Measurements from ENCODE around the gene TEX19. TPM values are rescaled to one million over a fixed set of nuclear protein-coding genes. Genes with fewer than 3 reads are reported as not detected.

Gene TEX19
- total RNA-seq, 1 donor from 2014 or later, result not detected

DNA sequence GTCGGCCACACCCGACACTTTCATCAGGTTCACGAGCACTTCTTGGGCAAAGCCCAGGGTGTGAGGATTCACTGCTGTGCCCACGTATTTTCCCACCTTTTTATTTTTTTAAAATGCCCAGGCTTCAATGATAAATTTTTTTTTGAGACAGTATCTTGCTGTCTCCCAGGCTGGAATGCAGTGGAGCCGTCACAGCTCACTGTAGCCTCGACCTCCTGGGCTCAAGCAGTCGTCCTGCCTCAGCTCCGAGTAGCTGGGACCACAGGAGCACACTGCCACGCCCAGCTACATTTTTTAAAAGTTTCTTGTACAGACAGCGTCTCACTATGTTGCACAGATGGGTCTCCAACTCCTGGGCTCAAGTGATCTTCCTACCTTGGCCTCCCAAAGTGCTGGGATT lies 30.3 kb downstream of the TEX19 start:
- DNase-seq (ENCODE audit: low read depth in 2 of 2), result no peak

DNA sequence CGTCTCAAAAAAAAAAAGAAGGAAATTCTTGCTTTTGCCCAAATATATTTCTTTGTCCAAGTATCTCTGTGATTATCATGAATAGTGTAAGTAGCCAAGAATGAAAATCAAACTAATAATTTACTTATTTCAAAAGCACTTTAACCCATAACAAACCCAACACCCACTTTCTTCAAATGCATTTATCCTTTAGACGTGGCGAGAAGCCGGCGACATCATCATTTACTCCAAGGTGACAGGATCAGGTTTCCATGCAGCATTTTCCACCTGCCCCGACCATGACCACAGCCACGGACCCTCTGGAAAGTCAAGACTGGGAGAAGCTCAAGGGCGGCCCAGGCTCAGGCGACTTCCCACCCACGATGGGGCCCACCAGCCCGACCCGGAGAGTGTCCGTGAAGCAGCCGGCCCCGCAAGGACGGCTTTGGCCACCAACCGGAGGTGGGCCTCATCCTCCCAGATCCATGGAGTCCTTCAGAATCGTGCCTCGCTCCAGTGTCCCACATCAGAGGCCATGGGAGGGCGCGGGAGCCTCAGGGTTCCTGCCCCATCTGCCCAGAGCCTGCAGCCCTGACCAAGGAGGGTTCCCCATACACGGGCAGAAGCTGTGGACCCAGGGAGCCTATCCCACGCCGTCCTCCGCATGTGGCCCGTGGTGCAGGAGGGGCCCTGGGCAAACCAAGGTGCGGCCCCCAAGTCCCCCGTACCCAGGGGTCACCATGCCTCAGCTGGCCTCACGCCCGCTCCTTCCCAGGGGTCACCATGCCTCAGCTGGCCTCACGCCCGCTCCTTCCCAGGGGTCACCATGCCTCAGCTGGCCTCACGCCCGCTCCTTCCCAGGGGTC lies 31.2 kb downstream of the TEX19 start:
- DNase-seq (ENCODE audit: low read depth in 2 of 2), result no peak

DNA sequence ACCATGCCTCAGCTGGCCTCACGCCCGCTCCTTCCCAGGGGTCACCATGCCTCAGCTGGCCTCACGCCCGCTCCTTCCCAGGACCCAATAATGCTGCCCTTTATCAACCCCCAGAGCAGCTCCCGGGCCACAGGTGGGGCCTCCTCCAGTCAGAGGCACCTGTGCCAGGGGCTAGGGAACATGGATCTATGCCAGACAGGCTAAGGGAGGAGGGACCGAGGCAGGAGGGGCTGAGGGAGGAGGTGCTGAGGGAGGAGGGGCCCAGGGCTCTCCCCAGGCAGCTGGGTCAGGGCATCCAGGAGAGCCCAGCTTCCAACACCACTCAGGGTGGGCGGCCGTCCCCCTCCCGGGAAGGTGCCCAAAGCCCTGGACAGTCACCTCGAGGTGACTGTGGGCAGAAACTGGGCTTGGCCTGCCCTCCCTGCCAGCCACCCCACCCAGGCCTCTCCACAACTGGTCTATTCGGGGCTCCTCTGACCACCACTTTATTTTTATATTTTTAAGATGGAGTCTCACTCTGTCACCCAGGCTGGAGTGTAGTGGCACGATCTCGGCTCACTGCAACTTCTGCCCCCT lies 31.9 kb downstream of the TEX19 start:
- no peak for DNase-seq (ENCODE audit: low read depth in 2 of 2)

DNA sequence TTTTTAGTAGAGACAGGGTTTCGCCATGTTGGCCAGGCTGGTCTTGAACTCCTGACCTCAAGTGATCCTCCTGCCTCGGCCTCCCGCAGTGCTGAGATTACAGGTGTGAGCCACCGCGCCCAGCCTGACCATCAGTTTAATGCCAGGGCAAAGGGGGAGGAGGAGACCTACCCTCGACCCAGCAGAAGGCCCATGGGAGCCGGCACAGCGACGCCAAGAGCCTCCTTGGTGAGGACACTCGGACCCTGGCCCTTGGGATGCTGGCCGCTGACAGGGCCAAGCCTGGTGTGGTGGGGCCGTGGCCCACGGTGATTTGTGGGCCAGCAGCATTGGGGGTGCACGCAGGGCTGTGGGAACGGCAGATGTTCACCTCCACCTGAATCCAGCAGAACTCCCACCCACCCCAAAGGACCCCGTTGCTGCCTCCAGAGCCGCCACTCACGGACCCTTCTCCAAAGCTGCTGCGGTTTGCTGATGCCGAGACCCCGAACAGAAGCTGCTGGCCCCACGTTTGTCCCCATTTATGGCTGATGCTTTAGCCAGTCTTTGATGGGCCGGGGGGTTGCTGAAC lies 32.5 kb downstream of the TEX19 start:
- DNase-seq (ENCODE audit: low read depth in 2 of 2), result no peak

DNA sequence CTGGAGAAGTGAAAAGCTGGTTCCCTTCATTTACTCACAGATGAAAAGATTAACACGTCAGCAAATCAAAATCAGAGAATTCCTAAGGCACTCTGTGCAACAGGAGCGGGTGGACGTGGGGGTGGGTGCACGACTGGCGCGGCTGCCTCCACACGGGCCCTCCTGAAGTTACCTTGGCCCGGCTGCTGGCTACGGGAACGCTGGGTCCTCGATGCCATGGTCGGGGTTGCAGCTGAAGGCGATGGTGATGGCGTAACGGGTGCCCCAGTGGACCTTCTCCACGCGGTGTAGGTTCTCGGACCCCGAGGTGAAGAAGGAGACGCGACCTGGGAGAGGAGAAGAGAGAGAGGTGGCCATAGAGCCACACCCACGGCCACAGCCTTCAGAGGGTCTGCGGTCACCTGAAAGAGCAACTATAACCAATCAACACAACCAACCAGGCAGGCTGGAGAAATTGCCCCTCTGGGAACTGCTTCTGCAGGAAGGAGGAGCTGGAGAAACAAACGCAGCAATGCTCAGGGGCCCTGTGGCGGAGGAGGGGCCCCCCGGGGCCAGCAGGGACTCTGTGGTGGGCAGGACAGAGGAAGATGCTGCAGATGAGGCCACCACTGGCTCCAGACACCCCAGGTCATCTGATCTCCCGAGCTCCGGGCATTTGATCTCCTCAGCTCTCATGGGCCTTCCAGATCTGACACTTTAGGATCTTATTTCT lies 33.3 kb downstream of the TEX19 start:
- DNase-seq (ENCODE audit: low read depth in 2 of 2), result no peak

DNA sequence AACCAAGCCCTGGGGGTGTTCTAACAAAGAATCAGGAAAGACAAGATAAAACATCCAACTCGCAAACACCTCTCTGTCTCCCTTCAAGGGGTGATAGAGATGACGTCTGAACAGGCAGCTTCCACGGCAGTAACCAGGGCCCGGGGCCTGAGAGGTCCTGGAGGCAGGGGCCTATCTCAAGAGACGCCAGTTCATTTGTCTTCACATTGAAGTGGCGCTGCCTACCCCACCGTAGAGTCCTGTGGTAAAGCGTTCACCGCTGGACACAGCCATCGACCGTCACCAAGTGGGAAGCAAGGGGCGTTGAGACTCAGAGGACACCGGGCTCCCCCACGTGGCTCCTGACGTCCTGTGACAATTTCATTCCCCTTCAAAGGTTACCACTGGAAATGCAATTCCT lies 33.9 kb downstream of the TEX19 start:
- DNase-seq (ENCODE audit: low read depth in 2 of 2), result no peak

DNA sequence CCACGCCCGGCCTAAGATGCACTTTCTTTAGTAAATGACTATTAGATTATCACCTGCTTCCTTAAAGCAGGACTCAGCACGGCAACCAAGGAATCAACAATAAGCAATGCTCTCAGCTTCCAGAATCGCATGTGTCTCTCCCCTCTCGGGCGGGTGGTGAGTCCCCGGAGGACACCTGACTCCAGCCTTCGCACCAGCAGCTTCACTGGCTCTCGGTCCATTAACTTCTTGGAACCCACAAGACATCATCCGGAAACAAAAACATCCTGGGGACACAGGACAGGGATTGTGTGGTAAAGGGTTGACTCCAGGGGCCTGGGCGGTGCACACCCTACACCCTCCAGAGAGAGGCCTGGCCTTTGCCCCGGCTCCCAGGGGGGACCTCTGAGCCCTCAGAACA lies 35.2 kb downstream of the TEX19 start:
- DNase-seq (ENCODE audit: low read depth in 2 of 2), result no peak

DNA sequence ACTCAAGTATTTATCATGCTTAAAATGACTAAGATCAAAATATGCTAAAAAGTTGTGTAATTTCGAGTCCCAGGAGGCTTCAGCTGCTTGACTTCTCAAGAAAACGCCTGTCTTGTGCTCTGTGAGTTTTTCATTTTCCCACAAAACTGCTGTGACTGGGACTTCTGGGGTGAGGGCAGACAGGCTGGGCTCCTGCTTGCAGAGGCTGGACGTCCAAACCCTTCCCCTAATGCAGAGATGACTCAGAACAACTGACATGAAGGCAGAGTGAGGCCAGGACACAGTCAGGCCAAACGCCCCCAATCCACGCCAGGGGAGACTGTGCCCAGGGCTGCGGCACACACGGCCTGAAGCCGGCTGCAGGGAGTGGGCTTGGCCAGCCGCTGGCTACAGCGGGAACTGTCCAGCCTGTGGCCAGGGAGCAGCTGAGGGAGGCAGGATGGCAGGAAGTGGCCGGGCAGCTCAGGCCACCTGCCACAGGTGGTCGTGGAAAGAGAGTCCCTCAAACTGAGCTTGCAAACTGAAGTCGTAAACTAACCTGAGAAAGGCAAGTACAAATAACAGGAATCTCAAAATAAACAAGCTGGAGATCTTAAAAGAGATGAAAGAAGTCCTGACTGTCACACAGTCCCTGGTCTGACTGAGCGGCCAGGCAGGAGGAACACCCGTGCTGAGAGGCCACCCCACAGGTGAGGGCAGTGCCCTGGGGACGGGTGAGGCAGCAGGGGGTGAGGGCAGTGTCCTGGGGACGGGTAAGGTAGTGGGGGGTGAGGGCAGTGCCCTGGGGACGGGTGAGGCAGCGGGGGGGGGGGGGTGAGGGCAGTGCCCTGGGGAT lies 37.8 kb downstream of the TEX19 start:
- no peak for DNase-seq (ENCODE audit: low read depth in 2 of 2)

DNA sequence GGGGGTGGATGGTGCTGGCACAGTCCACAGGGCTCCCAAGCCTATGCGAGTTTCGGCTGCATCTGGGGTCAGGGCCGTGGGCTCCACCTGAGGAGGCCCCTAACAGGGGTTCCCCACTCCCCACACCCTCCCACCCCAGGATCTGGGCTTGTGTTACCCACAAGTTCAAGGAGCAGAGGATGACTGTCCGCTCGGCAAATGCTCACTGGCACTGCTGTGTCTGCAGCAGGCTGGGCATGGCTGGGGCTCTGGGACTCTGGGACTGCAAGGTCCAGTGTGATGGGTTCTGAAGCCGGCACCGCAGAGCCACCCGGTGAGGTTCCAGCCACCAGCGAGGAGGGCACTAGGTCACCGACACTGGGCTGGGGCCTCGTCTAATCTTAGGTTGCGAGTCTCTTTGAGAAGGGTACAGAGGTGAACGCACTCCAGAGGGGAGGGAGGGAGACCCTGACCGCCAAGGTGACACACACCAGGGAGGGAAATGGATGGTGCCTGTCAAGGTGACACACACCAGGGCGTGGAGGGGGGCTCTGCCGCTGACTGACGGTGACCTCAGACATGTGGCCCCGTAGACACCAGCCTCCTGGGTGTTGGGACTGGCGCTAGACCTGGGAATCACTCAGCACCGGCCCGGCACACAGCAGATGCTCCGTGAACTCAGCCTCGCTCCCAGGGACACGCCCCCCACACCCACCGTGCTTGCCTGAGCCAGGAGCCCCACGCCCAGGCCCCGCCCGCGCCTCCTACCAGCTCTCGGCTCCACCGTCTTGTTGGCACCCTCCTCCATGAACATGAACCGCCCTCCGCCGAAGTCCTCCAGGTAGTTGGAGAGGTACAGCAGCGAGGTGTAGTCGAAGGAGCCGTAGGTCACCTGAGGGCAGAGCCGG lies 38.6 kb downstream of the TEX19 start:
- DNase-seq (ENCODE audit: low read depth in 2 of 2), result no peak

DNA sequence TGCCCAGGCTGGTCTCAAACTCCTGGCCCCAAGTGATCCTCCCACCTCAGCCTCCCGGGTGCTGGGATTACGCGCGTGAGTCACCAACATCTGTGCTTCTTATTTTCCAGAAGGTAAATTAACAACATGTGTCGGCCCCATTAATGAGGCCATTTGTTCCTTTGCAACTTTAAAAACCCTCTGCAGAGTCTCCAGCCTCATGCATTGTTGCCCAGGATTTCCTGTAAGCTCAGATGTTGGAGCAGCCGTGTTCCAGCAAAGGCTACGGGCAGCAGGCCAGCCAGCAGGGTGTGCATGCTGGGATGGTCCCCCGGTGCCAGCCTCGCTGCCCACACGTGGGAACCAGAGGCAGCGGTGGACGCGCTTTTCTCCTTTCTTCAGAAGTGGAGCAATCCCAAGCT lies 40.0 kb downstream of the TEX19 start:
- peak; percentile 27 to 31 for DNase-seq (ENCODE audit: low read depth in 2 of 2)

DNA sequence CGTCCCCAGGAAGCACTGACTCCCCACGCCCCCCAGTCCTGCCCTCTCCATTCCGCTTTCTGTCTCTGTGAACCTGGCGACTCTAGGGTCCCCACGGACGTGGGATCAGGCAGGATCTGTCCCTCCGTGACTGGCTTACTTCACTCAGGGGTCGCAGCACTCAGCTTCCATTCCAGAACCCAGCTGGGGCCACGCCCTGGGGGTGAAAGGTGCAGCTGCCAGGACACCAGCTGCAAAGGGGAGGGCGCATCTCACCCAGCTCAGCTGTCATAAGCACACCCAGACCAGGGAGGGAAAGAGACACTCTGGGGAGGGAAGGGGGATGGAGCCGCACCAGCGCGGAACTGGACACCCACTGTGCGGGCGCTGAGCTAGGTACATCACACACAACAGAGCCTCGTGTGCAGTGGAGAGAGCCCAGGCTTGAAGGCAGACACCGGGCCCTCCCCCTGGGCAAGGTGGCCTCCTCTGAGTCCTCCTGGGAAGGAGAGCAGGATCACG lies 40.6 kb downstream of the TEX19 start:
- no peak for DNase-seq (ENCODE audit: low read depth in 2 of 2)

DNA sequence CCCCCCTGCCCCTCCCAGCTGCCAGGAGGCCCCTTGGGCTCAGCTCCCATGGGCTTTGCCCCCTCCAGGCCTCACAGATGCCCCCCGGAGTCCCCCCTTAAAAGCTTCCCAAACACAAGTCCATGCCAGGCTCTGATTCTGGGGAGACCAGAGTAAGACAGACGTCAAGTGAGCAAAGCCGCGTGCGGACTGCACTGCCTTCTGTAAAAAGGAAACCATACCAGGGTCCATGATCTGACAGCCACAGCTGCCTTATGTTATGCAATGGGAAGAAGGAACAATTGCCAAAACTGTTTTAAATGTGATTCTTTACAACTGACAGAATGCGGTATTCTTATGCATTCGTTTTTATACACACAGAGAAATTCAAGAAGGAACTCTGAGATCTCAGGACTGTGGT lies 41.2 kb downstream of the TEX19 start:
- no peak for DNase-seq (ENCODE audit: low read depth in 2 of 2)

DNA sequence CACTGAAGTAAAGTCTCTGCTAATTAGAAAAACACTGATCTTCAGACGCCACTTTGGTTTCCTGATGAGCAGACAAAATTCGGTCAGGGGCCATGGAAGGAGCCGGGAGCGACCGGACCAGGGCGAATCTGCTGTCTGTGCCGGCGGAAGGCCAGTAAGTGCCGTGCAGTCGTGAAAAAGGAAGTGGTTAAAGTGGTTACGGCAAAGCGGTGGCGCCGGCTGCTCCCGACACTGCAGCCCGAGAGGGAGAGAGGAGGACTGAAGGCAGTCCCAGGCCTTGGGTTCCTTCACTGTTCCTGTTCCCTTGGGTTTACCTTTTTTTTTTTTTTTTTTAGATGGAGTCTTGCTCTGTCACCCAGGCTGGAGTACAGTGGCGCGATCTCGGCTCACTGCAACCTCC lies 41.8 kb downstream of the TEX19 start:
- DNase-seq (ENCODE audit: low read depth in 2 of 2), result no peak

DNA sequence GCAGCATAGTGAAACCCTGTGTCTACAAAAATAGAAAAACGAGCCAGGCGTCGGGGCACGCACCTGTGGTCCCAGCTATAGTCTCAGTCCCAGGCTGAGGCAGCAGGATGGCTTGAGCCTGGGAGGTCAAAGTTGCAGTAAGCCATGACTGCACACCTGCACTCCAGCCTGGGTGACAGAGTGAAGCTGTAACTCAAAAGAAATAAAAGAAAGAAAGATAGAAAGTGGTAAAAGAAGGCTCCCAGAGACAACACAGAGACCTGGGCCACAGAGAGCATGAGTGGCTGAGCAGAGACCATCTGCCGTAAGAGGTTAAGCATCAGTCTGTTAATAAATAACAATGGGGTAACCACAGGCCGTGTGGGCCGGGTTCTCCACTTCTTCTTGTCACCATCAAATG lies 43.8 kb downstream of the TEX19 start:
- DNase-seq (ENCODE audit: low read depth in 2 of 2), result no peak

DNA sequence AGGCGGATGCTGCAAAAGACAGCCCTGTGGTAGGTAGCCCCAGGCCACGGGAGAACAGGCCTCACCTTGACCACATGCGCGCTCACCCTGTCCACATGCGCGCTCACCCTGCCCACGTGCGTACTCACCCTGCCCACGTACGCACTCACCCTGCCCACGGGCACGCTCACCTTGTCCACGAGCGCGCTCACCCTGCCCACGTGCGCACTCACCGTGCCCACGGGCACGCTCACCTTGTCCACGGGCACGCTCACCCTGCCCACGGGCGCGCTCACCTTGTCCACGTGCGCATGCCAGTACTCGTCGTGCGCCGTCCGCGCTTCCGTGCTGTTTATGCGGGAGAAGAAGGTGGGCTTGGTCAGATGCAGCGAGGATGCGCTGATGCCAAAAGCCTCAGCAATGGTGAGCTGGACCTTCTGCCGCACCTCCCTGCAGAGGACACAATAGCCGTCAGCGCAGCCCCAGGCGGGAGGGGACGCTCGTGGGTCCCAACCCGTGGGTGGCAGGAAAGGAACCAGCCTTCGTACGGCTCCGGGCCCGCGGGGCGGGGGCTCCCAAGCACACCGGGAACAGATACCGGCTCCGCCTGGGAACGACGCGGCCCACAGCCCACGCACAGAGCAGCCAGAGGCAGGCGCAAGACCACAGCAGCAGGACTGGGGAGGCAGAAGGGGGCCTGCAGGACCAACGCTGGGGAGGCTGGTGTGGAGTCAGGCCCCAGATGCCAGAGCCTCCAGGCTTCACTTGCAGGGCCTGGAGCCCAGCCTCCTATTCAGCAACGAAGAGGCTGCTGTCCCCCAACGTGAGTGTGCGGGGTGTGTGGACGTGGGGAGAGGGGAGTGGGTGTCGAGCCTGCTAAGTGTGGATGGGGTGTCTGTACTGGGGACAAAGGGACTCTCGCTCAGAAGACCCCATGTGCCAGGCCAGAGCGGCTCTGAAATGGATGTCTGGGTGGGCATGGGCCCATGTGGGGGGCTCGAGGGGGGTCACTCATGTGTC lies 44.9 kb downstream of the TEX19 start:
- DNase-seq (ENCODE audit: low read depth in 2 of 2), result no peak

DNA sequence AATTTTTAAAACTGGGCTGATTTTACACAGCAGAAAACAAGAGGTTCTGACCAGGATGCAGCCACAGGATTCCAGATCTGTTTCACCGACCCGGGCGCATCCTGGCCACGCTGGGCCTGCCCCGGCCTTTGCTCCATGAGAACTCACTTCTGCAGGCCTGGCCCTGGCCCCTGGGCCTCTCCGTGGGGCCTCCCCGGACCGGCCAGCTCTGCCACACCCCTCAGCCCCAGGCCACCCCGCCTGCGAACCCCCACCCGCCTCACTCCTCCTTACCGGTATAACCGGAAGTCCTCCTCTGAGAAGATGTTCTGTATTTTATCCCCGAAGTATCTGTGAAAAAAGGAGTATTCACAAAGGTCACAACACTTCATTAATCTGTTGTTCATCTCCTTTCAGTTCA lies 46.0 kb downstream of the TEX19 start:
- no peak for DNase-seq (ENCODE audit: low read depth in 2 of 2)

DNA sequence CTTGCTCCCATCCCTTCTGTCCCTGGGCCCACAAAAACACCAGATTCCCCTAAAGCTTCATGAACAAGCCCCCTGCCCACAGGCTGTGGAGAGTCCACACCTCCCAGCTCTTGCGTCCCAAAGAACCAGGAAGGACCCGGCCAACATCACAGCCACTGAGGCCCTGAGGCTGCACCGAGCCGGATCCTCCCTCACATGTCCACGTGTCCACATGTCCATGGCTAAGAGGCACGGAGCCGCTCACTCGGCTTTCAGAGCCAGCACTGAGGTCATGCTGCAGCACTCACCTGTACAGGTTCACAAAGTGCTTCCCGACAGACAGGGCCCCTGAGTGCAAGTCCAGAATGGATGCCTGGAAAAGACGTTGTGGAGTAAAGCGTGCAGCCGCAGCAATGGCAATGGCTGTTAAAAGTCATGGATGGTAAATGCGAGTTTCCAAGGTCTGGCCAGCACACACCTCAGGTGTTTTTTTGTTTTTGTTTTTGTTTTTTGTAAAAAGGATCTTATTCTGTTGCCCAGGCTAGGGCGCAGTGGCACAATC lies 47.2 kb downstream of the TEX19 start:
- no peak for DNase-seq (ENCODE audit: low read depth in 2 of 2)

DNA sequence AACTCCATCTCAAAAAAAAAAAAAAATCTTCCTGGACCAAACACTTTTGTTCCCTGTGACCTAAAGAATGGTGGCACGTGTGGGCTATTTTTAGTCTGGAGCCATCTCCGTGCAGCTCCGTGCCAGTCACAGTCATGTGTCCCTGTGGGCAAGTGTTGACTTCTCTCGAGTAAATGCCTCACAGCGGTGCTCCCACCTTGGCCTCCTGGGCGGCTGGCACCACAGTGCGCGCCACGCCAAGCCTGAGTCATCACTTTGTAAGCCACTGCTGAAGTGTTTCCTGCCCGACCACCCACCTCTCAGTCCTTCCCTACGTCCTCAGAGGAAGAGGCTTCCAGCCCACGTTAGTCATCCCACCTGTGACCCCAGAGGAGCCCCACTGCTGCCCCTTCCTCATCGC lies 48.2 kb downstream of the TEX19 start:
- DNase-seq (ENCODE audit: low read depth in 2 of 2), result no peak
